ENCODE measurements around the gene RUVBL1. TPM values are rescaled to one million over a fixed set of nuclear protein-coding genes. Genes with fewer than 3 reads are reported as not detected.

The RUVBL1 gene
- total and polyA plus RNA-seq, 2 of the 4 experiments (the other 2 are of a cell fraction): 68.7 to 83.3 TPM

DNA sequence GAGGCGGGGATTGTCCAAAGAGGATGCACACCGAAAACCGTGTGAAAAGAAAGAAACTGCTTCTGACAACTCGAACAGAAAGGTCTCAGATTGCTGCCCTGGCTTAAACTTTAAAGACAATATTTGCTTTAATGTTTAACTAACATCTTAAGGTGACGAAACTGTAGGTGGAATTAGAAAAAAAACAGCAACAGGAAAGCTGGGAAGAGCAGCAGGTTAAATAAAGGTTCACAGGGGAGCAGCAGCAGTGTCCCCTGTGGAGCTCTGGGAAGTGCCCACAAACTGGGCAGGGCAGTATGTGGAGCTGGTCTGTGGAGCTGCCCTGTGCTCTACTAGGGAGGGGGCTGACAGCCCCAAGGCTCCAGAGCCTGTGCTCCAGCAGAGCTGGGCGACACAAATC, 25.4 kb downstream of the RUVBL1 start:
- ChIA-PET CTCF (no interaction called here), POLR2A (ENCODE audit: unreplicated experiment) (no interaction called here)
- no peak overlapping the region for H2BK120ac ChIP-seq (ENCODE audit: low read depth, low read length)
- no peak overlapping the region for H2AFZ ChIP-seq (replicated peaks; ENCODE audit: low read length, poor library complexity)
- H3K9me1 ChIP-seq (ENCODE audit: insufficient read depth, low read length): no peaks in the 10 kb centered on the region; the same call in 1 of the 2 replicates
- no peaks in the 10 kb centered on the region for H3K27me3 ChIP-seq (ENCODE audit: control insufficient read depth, insufficient read depth, low read length)
- dilution Hi-C loops (cut with HindIII; ENCODE audit: low sequenced_read_pairs, unreplicated experiment): no loop called here
- H3K27ac ChIP-seq (ENCODE audit: insufficient read depth, low read length): no peak overlapping the region
- 100% methylated on average over 1 of the region's 6 CpGs; no CpG with 5 or more reads in 1 of the 2 experiments for WGBS, 2 experiments (ENCODE audit: extremely low coverage in 2 of 2, insufficient read length in 1 of 2)
- no peaks in the 10 kb centered on the region for H4K20me1 ChIP-seq (ENCODE audit: insufficient read depth, low read length)
- in situ Hi-C loops (cut with MboI; ENCODE audit: low sequenced_read_pairs): loop anchor here (5.0 to 10.0 kb wide), 3 partner anchors 34 to 494 kb away; no protein-coding TSS in a partner anchor
- no peak overlapping the region for H3K56ac ChIP-seq (ENCODE audit: extremely low read depth, insufficient read depth, low read length)
- no peak overlapping the region for H2AK9ac ChIP-seq (replicated peaks; ENCODE audit: low read depth, low read length, poor library complexity)
- H3K36me3 ChIP-seq (ENCODE audit: control insufficient read depth, insufficient read depth, low read length): peaks cover 39% of the 10 kb centered on the region
- H3K4ac ChIP-seq (ENCODE audit: low read depth, low read length): no peak overlapping the region
- TF ChIP-seq POLR2A (IDR thresholded peaks at IDR 0.05; ENCODE audit: low read depth, low read length) (no peak), BHLHE40 (IDR thresholded peaks at IDR 0.05; ENCODE audit: low read depth, low read length) (no peak), CEBPB (IDR thresholded peaks at IDR 0.05; ENCODE audit: low read depth, low read length) (no peak), RAD21 (IDR thresholded peaks at IDR 0.05; ENCODE audit: low read length) (no peak), MAFK (IDR thresholded peaks at IDR 0.05; ENCODE audit: low read depth, low read length) (no peak), MAZ (IDR thresholded peaks at IDR 0.05; ENCODE audit: borderline replicate concordance, low read depth, low read length) (no peak), RFX5 (IDR thresholded peaks at IDR 0.05; ENCODE audit: low read depth, low read length) (no peak), SMC3 (IDR thresholded peaks at IDR 0.05; ENCODE audit: low read depth, low read length) (no peak), RCOR1 (IDR thresholded peaks at IDR 0.05; ENCODE audit: insufficient replicate concordance, low read length) (no peak), NFE2L2 (IDR thresholded peaks at IDR 0.05; ENCODE audit: low read depth, low read length) (no peak), FOS (IDR thresholded peaks at IDR 0.05; ENCODE audit: low read depth, low read length) (no peak), MXI1 (IDR thresholded peaks at IDR 0.05; ENCODE audit: borderline replicate concordance, low read depth, low read length) (no peak), CHD1 (IDR thresholded peaks at IDR 0.05; ENCODE audit: low read depth, low read length) (no peak)
- TF ChIP-seq, protein P1, sequence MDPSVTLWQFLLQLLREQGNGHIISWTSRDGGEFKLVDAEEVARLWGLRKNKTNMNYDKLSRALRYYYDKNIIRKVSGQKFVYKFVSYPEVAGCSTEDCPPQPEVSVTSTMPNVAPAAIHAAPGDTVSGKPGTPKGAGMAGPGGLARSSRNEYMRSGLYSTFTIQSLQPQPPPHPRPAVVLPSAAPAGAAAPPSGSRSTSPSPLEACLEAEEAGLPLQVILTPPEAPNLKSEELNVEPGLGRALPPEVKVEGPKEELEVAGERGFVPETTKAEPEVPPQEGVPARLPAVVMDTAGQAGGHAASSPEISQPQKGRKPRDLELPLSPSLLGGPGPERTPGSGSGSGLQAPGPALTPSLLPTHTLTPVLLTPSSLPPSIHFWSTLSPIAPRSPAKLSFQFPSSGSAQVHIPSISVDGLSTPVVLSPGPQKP (IDR thresholded peaks at IDR 0.05; ENCODE audit: borderline replicate concordance, low read depth, low read length): no peak
- TF ChIP-seq, protein P2, sequence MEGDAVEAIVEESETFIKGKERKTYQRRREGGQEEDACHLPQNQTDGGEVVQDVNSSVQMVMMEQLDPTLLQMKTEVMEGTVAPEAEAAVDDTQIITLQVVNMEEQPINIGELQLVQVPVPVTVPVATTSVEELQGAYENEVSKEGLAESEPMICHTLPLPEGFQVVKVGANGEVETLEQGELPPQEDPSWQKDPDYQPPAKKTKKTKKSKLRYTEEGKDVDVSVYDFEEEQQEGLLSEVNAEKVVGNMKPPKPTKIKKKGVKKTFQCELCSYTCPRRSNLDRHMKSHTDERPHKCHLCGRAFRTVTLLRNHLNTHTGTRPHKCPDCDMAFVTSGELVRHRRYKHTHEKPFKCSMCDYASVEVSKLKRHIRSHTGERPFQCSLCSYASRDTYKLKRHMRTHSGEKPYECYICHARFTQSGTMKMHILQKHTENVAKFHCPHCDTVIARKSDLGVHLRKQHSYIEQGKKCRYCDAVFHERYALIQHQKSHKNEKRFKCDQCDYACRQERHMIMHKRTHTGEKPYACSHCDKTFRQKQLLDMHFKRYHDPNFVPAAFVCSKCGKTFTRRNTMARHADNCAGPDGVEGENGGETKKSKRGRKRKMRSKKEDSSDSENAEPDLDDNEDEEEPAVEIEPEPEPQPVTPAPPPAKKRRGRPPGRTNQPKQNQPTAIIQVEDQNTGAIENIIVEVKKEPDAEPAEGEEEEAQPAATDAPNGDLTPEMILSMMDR (conservative IDR thresholded peaks at IDR 0.05; ENCODE audit: low read depth, low read length): no peak
- TF ChIP-seq, protein P3, sequence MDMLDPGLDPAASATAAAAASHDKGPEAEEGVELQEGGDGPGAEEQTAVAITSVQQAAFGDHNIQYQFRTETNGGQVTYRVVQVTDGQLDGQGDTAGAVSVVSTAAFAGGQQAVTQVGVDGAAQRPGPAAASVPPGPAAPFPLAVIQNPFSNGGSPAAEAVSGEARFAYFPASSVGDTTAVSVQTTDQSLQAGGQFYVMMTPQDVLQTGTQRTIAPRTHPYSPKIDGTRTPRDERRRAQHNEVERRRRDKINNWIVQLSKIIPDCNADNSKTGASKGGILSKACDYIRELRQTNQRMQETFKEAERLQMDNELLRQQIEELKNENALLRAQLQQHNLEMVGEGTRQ (IDR thresholded peaks at IDR 0.05; ENCODE audit: low read depth, low read length): no peak
- no peak overlapping the region for H3K23ac ChIP-seq (ENCODE audit: low read depth, low read length)
- BruUV-seq (replicated peaks): no TSS peak
- intact Hi-C loops (cut with micrococcal nuclease): no loop called here
- peaks cover 7 to 25% of the 10 kb centered on the region in 2 experiments; a peak in 3 of 4 replicates for H3K79me1 ChIP-seq (ENCODE audit: low read depth in 1 of 2, low read length in 2 of 2)
- no peak overlapping the region for H3K9ac ChIP-seq (ENCODE audit: low read depth, low read length)
- DNase-seq (no peak), ATAC-seq (ENCODE audit: low read depth) (no peak)
- H2BK15ac ChIP-seq (ENCODE audit: low read depth, low read length): no peak overlapping the region
- no peak overlapping the region for H2AK5ac ChIP-seq (ENCODE audit: low read depth, low read length)
- no peaks in the 10 kb centered on the region for H3K9me3 ChIP-seq (ENCODE audit: control insufficient read depth, insufficient read depth, low read length)
- H3K4me3 ChIP-seq (ENCODE audit: insufficient read depth, low read depth, low read length): no peak overlapping the region
- H3K4me1 ChIP-seq (ENCODE audit: control insufficient read depth, insufficient read depth, low read length): peaks cover 5% of the 10 kb centered on the region
- H3K14ac ChIP-seq (replicated peaks; ENCODE audit: low read depth, low read length): no peak overlapping the region
- no peak overlapping the region for H4K8ac ChIP-seq (ENCODE audit: low read depth in 2 of 2, low read length in 2 of 2)
- H2BK20ac ChIP-seq (ENCODE audit: low read depth, low read length): no peak overlapping the region
- no peak overlapping the region for H4K5ac ChIP-seq (ENCODE audit: low read depth, low read length)
- no peak overlapping the region for H4K91ac ChIP-seq (ENCODE audit: insufficient read depth, low read depth, low read length)
- H3K4me2 ChIP-seq (ENCODE audit: low read depth, low read length): no peak overlapping the region
- H3K18ac ChIP-seq (ENCODE audit: low read depth, low read length): no peak overlapping the region
- no peak overlapping the region for H2BK5ac ChIP-seq (ENCODE audit: low read depth, low read length, poor library complexity, severe bottlenecking)

Data from IMR-90 (cell line).